ENCODE results near the gene KRTAP4-5.
"Not testable (repeated sequence)": the region's sequence is repeated elsewhere in the genome, so short reads cannot be mapped to it uniquely, and the experiment has no call there.

The KRTAP4-5 gene

GRCh38 chr17:41145261-41145660, 4.4 kb downstream of the KRTAP4-5 start:
- DNase-seq: no peak

DNA sequence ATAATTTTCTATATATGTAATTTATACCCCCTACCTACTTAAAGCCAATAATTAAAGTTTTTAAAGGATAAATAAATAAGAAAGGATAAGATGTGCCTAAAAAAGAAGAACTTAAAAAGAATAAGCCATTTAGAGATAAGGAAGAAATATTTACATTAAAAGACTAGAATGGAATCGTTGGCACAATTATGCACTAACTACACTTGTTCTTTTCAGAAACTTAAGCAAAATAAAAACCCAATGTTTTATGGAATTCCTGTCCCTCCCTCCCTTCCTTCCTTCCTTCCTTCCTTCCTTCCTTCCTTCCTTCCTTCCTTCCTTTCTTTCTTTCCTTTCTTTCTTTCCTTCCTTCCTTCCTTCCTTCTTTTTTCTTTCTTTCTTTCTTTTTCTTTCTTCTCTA, 4.8 kb downstream of the KRTAP4-5 start:
- DNase-seq: no peak

- DNase-seq: no peak
Observed at GRCh38 chr17:41141361-41141760, 8.3 kb downstream of the KRTAP4-5 start.

DNA sequence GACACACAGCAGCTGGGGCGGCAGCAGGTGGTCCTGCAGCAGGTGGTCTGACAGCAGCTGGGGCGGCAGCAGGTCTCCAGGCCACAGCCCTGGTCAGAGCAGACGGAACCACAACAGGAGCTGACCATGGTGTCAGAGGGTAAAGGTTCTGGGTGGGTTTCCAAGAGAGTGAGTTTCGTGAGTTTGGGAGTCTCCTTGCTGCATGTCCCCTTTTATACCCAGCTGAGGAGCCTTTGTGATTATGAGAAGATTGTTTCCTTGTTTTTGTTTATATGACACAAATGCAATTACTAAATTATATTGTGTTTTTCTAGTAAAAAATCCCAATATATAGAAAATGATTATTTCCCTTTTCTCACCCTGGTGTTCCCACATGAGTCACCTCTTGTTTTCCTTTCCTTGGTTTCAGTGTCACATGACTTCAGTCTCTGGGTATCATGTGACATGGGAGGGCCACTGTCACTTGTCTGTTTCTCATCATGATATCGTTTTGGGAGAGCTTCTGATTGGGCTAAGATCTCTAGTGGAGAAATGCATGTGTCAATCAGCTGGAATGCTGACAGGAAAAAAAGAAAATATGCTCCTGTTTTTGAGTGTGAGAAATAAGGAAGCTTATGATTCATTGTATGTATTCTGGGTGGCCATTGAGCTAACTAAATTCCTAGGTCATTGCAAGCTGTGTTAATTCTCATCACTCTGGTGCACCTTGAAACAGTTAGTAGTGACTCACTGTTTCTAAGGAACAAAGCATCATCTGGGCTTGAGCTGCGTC, 9.1 kb downstream of the KRTAP4-5 start, which contains the start of gene KRTAP4-6:
KRTAP4-6 (minus strand) TSS at position 185 of the 772 bp plus-strand sequence; CDS start at position 128, 57 bp downstream.
- DNase-seq: no peak

DNA sequence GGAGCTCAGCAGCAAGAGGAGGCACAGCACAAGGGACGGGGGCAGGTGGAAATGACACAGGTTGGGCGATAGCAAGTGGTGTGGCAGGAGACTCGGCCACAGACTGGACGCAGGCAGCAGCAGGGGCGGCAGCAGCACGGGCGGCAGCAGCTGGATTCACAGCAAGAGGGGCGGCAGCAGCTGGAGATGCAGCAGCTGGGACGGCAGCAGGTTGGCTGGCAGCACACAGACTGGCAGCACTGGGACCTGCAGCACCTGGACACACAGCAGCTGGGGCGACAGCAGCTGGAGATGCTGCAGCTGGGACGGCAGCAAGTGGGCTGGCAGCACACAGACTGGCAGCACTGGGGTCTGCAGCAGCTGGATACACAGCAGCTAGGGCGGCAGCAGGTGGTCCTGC, 9.8 kb downstream of the KRTAP4-5 start:
- not testable (repeated sequence) for DNase-seq

- DNase-seq: no peak
Observed at GRCh38 chr17:41133880-41134735, 15.5 kb downstream of the KRTAP4-5 start.

DNA sequence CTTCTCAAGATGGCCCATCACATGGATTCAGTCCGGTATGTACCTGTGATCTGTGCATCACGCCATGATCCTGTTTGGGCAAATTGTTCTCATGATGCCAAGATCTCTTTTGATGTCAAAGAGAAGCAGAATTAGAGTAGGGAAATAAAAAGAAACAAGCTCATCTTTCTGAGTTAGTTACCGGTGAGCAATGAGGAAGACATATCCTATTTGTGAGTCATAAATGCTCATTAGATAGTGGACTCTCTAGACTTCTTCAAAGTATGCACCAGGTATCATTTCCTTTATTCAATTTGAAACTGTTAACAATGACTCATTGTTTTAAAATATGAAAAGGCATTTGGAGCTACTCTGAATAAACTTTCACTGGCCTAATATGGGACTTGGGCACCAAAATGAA, 17.6 kb downstream of the KRTAP4-5 start:
- DNase-seq: no peak

- DNase-seq: no peak
Observed at GRCh38 chr17:41127371-41127770, 22.3 kb downstream of the KRTAP4-5 start.

DNA sequence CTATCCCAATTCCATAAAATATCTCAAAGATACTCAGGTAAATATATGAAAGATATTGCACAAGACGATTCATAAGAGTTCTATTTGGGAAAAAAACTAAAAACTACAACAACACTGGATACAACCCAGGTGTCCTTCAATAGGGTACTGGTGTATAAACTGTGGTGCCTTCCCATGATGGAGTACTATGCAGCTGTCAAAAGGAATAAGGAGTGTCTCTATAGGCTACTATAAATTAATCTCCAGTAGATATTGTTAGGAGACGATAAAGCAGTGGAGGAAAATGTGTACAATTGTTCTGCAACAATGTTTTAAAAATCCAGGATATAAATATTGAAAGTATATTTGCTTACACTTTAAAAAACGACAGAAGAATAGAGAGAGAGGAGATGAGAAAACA, 23.2 kb downstream of the KRTAP4-5 start:
- no peak for DNase-seq

GRCh38 chr17:41125064-41125463, 24.6 kb downstream of the KRTAP4-5 start:
- DNase-seq: no peak

DNA sequence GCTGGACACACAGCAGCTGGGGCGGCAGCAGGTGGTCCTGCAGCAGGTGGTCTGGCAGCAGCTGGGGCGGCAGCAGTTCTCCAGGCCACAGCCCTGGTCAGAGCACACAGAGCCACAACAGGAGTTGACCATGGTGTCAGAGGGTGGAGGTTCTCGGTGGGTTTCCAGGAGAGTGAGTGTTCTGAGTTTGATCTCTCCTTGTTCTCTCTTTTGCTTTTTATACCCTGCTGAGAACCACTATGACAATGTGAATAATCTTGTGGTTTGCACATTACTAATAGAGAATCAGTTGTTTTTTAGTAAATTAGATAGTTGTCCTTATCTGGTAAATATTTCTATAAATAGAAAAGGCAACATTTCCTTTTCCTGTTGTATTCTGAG, 25.6 kb downstream of the KRTAP4-5 start, which contains the start of gene KRTAP4-12:
KRTAP4-12 (minus strand) TSS at position 192 of the 381 bp plus-strand sequence; CDS start at position 132, 60 bp downstream.
- not testable (repeated sequence) for DNase-seq

DNA sequence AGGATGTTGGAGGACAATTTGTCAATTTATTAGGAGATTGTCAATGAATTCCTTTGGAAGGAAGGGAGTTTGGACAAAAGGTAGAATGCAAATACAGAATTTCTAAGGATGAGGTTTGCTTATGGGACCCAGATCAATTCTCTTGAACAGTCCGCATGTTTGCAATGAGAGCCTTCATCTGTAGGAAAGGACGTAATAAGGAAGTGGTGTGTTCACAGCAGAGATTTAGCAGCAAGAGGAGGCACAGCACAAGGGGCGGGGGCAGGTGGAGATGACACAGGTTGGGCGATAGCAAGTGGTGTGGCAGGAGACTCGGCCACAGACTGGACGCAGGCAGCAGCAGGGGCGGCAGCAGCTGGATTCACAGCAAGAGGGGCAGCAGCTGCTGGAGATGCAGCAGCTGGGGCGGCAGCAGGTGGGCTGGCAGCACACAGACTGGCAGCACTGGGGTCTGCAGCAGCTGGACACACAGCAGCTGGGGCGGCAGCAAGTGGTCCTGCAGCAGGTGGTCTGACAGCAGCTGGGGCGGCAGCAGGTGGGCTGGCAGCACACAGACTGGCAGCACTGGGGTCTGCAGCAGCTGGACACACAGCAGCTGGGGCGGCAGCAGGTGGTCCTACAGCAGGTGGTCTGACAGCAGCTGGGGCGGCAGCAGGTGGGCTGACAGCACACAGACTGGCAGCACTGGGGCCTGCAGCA, 26.2 kb downstream of the KRTAP4-5 start:
- DNase-seq: not testable (repeated sequence)

- DNase-seq: no peak
Observed at GRCh38 chr17:41121742-41122141, 27.9 kb downstream of the KRTAP4-5 start.

DNA sequence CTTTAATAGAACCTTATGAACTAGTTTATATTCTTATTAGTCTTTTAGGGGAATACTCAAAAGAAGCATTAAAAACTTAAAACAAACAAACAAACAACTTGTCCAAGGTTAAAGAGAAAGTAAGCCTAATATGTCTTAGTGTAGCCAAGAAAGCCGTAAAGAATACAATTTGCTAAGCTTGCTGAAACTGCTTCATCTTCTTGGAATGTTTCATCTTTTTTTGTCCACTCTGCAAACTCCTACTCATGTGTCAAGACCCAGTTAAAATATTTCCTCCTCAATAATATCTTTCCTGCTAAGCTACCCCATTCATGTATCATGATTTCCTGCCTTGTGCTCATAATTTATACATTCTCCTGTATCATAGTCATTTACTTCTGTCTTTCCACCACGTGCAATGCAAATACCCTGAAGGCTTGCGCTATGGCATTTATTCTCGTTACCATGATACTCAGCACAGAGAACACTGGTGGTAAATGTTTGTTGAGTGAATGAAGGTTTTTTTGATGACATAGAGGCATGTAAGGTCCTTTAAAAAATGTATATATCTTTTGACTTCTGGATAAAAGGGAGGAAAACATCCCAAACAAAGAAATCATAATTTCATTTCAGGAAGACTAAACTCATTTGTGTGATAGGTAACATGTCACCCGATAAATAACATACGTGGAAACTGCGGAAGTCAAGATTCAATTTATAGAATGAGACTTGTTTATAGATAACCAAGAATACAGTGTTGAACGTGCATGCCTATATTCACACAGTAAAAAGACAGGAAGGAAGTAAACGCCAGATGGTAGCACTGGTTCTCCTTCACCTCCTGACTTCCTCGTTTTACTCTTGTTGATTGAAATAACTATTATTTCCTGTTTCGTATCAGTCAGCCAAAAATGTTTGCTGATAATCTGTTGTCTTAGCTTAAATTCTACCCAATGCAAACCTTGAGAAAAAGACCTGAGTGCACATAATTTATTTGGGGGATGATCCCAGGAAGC, 29.6 kb downstream of the KRTAP4-5 start:
- DNase-seq: peak; percentile 17

GRCh38 chr17:41118721-41119120, 30.9 kb downstream of the KRTAP4-5 start:
- no peak for DNase-seq

DNA sequence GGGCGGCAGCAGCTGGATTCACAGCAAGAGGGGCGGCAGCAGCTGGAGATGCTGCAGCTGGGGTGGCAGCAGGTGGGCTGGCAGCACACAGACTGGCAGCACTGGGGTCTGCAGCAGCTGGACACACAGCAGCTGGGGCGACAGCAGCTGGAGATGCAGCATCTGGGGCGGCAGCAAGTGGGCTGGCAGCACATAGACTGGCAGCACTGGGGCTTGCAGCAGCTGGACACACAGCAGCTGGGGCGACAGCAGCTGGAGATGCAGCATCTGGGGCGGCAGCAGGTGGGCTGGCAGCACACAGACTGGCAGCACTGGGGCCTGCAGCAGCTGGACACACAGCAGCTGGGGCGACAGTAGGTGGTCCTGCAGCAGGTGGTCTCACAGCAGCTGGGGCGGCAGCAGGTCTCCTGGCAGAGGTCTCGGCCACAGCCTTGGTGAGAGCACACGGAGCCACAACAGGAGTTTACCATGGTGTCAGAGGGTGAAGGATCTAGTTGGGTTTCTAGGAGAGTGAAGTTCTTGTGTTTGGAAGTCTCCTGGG, 31.7 kb downstream of the KRTAP4-5 start, which contains the start of gene KRTAP4-11:
KRTAP4-11 (minus strand) TSS at position 528 of the 541 bp plus-strand sequence; CDS start at position 470, 58 bp downstream.
- not testable (repeated sequence) for DNase-seq

DNA sequence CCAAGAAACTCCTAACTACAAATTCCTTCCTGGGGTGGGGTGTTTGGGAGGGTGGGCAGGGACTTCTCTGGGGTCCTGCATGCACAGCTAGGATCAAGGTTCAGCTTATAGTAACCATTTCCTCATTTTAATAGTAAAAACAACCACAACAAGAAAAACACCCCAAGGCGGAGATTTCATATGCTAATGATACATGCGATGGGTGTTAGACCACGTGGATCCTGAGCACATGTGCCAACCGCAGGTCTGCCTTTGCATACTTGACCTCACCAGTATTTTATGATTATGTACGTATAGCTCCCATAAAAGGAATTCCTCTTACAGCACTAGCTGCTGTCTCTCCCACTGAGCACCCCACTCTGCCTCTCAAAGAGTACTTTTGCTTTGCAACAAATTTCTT, 33.3 kb downstream of the KRTAP4-5 start:
- DNase-seq: peak; percentile 49

GRCh38 chr17:41111151-41111885, 38.3 kb downstream of the KRTAP4-5 start:
- no peak for DNase-seq

DNA sequence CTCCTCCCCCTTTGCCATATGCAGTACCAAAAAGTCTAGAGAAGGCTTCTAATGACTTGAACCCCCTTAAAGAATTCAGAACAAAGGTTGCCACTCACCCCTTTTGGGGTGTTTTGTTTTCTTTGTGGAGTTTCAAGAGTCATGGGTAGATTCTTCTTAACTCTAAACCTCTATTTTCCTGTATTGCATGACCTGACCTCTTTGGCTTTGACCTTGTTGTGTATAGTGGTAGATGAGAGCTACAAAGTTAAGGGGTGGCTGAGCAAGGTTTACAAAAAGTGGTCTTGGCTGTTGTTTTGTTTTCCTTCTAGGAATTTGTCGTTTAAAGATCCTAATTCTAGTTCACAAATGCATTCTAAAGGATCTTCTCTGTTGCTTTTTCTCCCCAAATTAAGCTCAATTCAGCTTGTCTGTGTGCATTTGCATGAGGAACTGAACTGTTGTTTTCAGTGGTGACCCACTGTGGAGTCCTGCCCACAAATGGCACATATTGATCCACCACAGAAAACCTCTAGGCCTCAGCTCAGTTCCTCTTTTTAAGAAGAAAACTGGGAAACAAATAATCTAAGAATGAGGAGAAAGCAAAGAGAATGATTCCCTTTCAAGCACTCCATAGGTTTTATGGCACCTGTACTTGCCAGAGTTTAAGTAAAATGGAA, 40.8 kb downstream of the KRTAP4-5 start:
- DNase-seq: not testable (repeated sequence)

- DNase-seq: no peak
Observed at GRCh38 chr17:41107941-41108450, 41.6 kb downstream of the KRTAP4-5 start.
